ENCODE results near the gene GOLGA6C.
"Not testable (repeated sequence)": the region's sequence is repeated elsewhere in the genome, so short reads cannot be mapped to it uniquely, and the experiment has no call there.

GOLGA6C gene, protein sequence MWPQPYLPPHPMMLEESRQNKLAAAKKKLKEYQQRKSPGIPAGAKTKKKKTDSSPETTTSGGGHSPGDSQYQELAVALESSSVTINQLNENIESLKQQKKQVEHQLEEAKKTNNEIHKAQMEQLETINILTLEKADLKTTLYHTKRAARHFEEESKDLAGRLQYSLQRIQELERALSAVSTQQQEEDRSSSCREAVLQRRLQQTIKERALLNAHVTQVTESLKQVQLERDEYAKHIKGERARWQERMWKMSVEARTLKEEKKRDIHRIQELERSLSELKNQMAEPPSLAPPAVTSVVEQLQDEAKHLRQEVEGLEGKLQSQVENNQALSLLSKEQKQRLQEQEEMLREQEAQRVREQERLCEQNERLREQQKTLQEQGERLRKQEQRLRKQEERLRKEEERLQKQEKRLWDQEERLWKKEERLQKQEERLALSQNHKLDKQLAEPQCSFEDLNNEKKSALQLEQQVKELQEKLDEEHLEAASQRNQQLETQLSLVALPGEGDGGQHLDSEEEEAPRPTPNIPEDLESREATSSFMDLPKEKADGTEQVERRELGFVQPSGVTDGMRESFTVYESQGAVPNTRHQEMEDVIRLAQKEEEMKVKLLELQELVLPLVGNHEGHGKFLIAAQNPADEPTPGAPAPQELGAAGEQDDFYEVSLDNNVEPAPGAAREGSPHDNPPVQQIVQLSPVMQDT

DNA sequence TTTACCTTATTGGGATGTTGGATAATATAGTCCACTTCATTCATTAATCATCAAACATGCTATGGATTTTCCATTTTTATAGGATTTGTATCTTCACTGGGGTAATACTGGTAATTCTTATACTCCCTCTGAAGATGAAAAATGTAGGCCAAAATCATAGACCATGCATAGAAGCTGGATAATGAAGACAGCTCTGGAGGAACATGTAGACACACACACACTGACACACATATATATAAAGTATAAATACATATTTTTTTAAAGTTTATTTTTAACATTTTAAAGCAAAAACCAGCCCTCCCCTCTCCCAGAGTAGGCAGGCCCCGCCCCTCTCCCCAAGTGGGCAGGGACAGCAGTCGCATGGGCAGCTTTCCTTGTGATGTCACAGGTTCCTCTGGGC is at the start of gene GOLGA6C:
Gene GOLGA6C (plus strand): TSS at position 301 of the 400 bp plus-strand sequence. CDS start 265 bp downstream, outside the sequence.
- DNase-seq (ENCODE audit: low read depth in 1 of 2, low spot score in 1 of 2); in situ Hi-C loops (cut with HindIII; ENCODE audit: low pct_unique_long_range_greater_than_20kb, low sequenced_read_pairs): not testable (repeated sequence)

GRCh38 chr15:75208501-75209288 is 49.4 kb upstream of the GOLGA6C start:
- in situ Hi-C loops (cut with HindIII; ENCODE audit: low pct_unique_long_range_greater_than_20kb, low sequenced_read_pairs): no loop called here
- DNase-seq (ENCODE audit: low read depth in 1 of 2, low spot score in 1 of 2): no peak
- TF ChIP-seq JUND (IDR thresholded peaks at IDR 0.05; ENCODE audit: low read depth): no peak

DNA sequence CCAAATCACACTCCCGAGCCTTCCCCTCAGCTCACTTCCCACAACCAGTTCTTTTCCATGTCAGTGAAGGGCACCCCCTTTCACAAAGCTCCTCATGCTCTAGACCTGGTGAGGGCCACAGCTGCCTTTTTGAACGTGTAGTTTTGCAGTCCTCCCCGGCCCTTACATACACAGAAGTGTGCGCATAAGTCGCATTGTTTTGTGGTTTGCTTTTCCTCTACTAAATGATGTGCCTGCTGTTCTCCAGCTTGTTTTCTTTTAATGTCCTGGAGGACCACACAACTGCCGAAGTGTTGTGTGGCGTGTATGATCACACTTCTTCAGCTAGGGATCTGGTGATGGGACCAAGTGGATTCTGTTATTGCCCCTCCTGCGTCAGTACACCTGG is 48.9 kb upstream of the GOLGA6C start:
- no peak for DNase-seq (ENCODE audit: low read depth in 1 of 2, low spot score in 1 of 2)
- no peak for TF ChIP-seq JUND (IDR thresholded peaks at IDR 0.05; ENCODE audit: low read depth)
- in situ Hi-C loops (cut with HindIII; ENCODE audit: low pct_unique_long_range_greater_than_20kb, low sequenced_read_pairs): no loop called here

DNA sequence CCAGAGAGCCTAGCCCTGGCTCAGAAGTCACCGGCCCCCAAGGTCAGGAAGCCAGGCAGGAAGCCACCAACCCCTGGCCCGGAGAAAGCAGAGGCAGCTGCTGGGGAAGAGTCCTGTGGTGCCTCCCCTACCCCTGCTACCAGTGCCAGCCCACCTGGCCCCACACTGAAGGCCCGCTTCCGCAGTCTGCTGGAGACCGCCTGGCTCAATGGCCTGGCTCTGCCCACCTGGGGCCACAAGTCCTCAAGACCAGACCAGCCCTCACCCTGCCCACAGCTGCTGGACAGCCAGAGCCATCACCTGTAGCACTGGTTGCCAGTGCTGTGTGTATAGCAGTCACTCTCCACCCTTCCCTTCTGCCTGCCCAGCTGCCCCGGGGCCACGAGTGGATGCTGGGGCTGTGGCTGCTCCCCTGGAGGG is 47.3 kb upstream of the GOLGA6C start:
- TF ChIP-seq JUND (IDR thresholded peaks at IDR 0.05; ENCODE audit: low read depth): no peak
- DNase-seq (ENCODE audit: low read depth in 1 of 2, low spot score in 1 of 2): no peak
- in situ Hi-C loops (cut with HindIII; ENCODE audit: low pct_unique_long_range_greater_than_20kb, low sequenced_read_pairs): no loop called here

GRCh38 chr15:75211436-75212199 is 46.5 kb upstream of the GOLGA6C start:
- TF ChIP-seq JUND (IDR thresholded peaks at IDR 0.05; ENCODE audit: low read depth): no peak
- in situ Hi-C loops (cut with HindIII; ENCODE audit: low pct_unique_long_range_greater_than_20kb, low sequenced_read_pairs): no loop called here
- no peak for DNase-seq (ENCODE audit: low read depth in 1 of 2, low spot score in 1 of 2)

DNA sequence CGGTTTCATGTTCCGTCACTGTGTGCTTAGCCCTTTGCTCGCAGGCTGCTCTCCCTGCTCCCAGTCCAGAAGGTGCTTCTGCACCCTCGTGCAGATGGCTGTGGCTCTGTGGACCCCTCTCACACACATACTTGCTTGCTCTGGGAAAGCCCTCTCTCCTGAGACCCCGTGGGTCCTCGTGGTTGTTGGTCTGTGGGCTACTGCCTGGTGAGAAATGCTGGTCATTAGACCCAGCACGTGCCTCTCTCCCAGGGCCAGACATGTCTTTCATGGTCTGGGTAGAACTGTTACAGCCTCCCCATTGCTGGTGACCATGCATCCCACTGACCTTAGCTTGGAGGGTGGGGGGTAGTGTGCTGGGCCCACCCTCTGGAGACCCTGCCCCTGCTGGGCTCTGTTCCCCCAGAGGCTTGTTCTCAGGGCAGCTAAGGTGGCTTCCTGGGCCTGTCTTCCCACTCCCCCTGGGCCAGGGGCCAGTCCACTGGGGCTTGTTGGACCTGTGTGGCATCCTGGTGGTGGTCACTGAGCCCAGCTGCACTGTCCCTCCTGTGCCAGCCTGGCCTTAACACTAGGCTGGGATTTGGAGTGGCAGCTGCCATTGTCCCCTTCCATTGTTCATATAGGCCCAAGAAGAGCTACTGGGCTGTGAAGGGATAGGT is 45.8 kb upstream of the GOLGA6C start:
- DNase-seq (ENCODE audit: low read depth in 1 of 2, low spot score in 1 of 2): no peak
- TF ChIP-seq JUND (IDR thresholded peaks at IDR 0.05; ENCODE audit: low read depth): no peak
- in situ Hi-C loops (cut with HindIII; ENCODE audit: low pct_unique_long_range_greater_than_20kb, low sequenced_read_pairs): no loop called here

- in situ Hi-C loops (cut with HindIII; ENCODE audit: low pct_unique_long_range_greater_than_20kb, low sequenced_read_pairs): no loop called here
- DNase-seq (ENCODE audit: low read depth in 1 of 2, low spot score in 1 of 2): no peak
- TF ChIP-seq JUND (IDR thresholded peaks at IDR 0.05; ENCODE audit: low read depth): no peak
These were observed 44.8 kb upstream of the GOLGA6C start for GRCh38 chr15:75213212-75213767.

GRCh38 chr15:75213768-75214221 is 44.3 kb upstream of the GOLGA6C start:
- no peak for DNase-seq (ENCODE audit: low read depth in 1 of 2, low spot score in 1 of 2)
- in situ Hi-C loops (cut with HindIII; ENCODE audit: low pct_unique_long_range_greater_than_20kb, low sequenced_read_pairs): no loop called here
- no peak for TF ChIP-seq JUND (IDR thresholded peaks at IDR 0.05; ENCODE audit: low read depth)

- no peak for DNase-seq (ENCODE audit: low read depth in 1 of 2, low spot score in 1 of 2)
- no peak for TF ChIP-seq JUND (IDR thresholded peaks at IDR 0.05; ENCODE audit: low read depth)
- in situ Hi-C loops (cut with HindIII; ENCODE audit: low pct_unique_long_range_greater_than_20kb, low sequenced_read_pairs): no loop called here
These were observed 43.6 kb upstream of the GOLGA6C start for GRCh38 chr15:75214293-75215096.

- in situ Hi-C loops (cut with HindIII; ENCODE audit: low pct_unique_long_range_greater_than_20kb, low sequenced_read_pairs): no loop called here
- TF ChIP-seq JUND (IDR thresholded peaks at IDR 0.05; ENCODE audit: low read depth): no peak
- no peak for DNase-seq (ENCODE audit: low read depth in 1 of 2, low spot score in 1 of 2)
These were observed 42.8 kb upstream of the GOLGA6C start for GRCh38 chr15:75215107-75216004.

Data from T47D (cell line).